Stimulated activated memory B cell treated with anti-CD40 and anti-IgM and Interleukin-4, amounts not matched to agents 10 μg/mL and 1 μg/mL and 100 μg/mL, for 72 hours (primary cell): ENCODE results near the gene NWD2.
"Not testable (repeated sequence)": the region's sequence is repeated elsewhere in the genome, so short reads cannot be mapped to it uniquely, and the experiment has no call there.

Experiments used
- ATAC-seq: fragments of 150-1000 bp; cut with Tn5 transposase; 2 replicates; pipeline ENCODE4 v1.10.0; 2021
- H3K27ac Mint-ChIP-seq: one replicate; pipeline ENCODE4 v1.8.0; 2022; ENCODE audit warnings: mild to moderate bottlenecking, mixed read lengths
- H3K27me3 Mint-ChIP-seq: one replicate; pipeline ENCODE4 v1.8.0; 2022; ENCODE audit warnings: mixed read lengths
- H3K36me3 Mint-ChIP-seq: one replicate; pipeline ENCODE4 v1.8.0; 2022; ENCODE audit warnings: mixed read lengths
- H3K4me1 Mint-ChIP-seq: one replicate; pipeline ENCODE4 v1.8.0; 2022; ENCODE audit warnings: mixed read lengths
- H3K4me3 Mint-ChIP-seq: one replicate; pipeline ENCODE4 v1.8.0; 2022; ENCODE audit warnings: mild to moderate bottlenecking, moderate library complexity, mixed read lengths
- H3K9me3 Mint-ChIP-seq: one replicate; pipeline ENCODE4 v1.8.0; 2022; ENCODE audit warnings: mixed read lengths

The NWD2 gene, protein sequence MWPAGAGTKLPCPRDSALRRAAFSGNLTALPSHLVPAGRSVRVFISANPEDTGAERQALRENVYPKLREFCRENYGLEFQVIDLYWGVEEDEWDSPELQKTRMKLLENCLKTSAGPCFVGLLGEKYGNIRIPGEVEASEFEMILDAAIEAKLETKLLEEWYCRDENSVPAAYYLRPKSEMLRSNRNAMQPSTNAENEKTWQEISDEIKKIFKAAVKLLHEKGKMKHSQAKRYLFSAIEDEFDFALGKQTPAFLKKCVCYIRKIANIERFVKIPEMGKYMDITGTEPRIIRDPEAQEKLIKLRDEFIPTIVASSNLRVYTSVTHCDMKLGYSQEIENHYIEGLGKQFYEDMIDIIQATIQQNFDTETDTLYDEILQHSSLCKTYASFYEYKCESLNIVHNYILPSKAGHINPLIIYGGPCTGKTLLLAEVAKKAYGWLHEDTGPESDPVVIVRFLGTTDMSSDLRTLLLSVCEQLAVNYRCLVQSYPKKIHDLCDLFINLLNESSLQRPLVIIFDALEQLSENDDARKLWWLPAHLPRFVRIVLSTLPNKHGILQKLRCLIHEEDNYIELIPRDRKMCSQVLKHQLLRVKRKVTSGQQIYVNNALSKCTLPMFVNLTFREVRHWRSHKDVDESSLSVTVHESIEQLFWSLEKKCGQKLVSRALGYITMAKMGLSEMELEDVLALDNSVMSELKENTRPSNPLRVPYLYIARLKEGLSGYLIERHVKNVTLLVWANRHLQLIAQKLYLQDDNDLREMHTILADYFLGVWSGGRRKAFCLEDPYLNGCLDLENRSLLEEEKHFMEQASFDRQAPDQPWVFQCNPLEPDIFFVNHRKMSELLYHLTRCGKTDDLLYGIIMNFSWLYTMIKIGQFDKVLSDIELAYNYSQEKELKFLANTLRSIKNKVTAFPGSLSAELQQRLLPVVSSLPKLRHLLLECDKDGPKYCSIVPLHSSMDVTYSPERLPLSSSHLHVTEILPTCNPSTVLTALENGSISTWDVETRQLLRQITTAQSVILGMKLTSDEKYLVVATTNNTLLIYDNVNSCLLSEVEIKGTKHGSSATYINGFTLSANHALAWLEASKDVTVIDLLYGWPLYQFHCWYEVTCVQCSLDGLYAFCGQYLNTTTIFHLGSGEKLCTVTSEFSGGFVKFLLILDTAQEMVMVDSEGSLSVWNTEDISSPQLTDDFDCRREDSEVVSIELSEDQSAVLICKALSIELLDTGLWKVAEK (N-terminal part only)

DNA sequence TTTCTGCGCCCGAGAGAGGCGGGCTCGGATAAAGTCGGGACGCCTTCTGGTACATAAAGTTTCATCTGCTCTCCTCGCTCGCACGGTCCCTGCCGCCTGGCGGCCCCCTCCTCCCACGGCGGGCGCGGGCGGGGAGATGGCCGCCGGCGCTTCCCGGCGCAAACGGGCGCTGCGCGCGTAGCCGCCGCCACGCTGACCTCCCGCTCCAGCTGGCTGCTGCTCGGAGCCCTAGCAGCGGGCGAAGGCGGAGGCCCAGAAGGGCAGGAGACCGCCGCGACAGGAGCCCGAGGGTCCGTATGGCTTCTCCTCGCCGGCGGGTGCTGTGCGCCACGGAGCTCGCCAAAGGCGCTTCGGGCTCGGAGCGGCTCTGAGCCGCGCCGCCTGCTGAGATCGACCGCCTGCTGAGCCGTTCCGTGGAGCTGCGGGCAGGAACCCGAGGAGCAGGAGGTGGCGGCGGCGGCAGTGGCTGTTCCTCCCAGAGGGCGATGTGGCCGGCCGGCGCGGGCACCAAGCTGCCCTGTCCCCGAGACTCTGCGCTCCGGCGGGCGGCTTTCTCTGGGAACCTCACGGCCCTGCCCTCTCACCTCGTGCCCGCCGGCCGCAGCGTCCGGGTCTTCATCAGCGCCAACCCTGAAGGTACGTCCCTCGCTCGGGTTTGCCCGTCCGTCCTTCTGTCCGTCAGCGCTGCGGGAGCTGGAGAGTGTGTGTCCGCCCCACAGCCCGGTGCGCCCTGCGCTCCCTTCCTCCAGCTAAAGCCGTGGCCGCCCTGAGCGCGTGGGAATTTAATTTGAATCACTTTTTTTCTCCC, at the start of gene NWD2:
Gene NWD2, plus strand, starts transcription at position 161 of the 808 bp plus-strand sequence. Its CDS starts 325 bp downstream, at position 486.
- no peak for ATAC-seq
- Mint-ChIP-seq H3K36me3 (no peaks in the 10 kb centered on the region), H3K4me3 (no peak within 1 kb of the TSS), H3K27me3 (peaks cover 45% of the 10 kb centered on the region), H3K27ac (no peak within 1 kb of the TSS), H3K9me3 (no peaks in the 10 kb centered on the region), H3K4me1 (no peaks in the 10 kb centered on the region)

GRCh38 chr4:37197899-37198298, 46.6 kb upstream of the NWD2 start:
- ATAC-seq, result no peak
- H3K27me3 Mint-ChIP-seq, result no peaks in the 10 kb centered on the region
- no peaks in the 10 kb centered on the region for H3K9me3 Mint-ChIP-seq
- no peaks in the 10 kb centered on the region for H3K4me1 Mint-ChIP-seq
- H3K4me3 Mint-ChIP-seq, result no peak overlapping the region
- no peaks in the 10 kb centered on the region for H3K36me3 Mint-ChIP-seq
- no peak overlapping the region for H3K27ac Mint-ChIP-seq

DNA sequence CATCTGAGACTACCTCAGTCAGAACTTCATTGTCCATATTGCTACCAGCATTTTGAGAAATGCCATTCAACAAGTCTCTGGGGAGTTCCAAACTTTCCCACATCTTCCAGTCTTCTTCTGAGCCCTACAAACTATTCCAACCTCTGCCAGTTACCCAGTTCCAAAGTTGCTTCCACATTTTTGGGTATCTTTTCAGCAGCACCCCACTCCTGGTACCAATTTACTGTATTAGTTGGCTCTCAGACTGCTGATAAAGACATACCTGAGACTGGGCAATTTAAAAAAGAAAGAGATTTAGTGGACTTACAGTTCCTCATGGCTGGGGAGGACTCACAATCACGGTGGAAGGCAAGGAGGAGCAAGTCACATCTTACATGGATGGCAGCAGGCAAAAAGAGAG, 39.8 kb upstream of the NWD2 start:
- ATAC-seq, H3K4me3 Mint-ChIP-seq, H3K27me3 Mint-ChIP-seq, H3K36me3 Mint-ChIP-seq, H3K27ac Mint-ChIP-seq, H3K4me1 Mint-ChIP-seq, H3K9me3 Mint-ChIP-seq: not testable (repeated sequence)

- no peak overlapping the region for H3K4me3 Mint-ChIP-seq
- H3K9me3 Mint-ChIP-seq, result peaks cover 5% of the 10 kb centered on the region
- no peaks in the 10 kb centered on the region for H3K36me3 Mint-ChIP-seq
- no peaks in the 10 kb centered on the region for H3K27me3 Mint-ChIP-seq
- no peak overlapping the region for H3K27ac Mint-ChIP-seq
- ATAC-seq, result no peak
- H3K4me1 Mint-ChIP-seq, result no peaks in the 10 kb centered on the region
These were observed 28.3 kb upstream of the NWD2 start for GRCh38 chr4:37216209-37216608.

GRCh38 chr4:37219242-37219641, 25.3 kb upstream of the NWD2 start:
- Mint-ChIP-seq H3K9me3 (no peaks in the 10 kb centered on the region), H3K4me3 (no peak overlapping the region), H3K27me3 (no peaks in the 10 kb centered on the region), H3K4me1 (no peaks in the 10 kb centered on the region), H3K27ac (no peak overlapping the region), H3K36me3 (no peaks in the 10 kb centered on the region)
- ATAC-seq, result no peak

GRCh38 chr4:37219990-37220389, 24.6 kb upstream of the NWD2 start:
- no peaks in the 10 kb centered on the region for H3K36me3 Mint-ChIP-seq
- ATAC-seq, result no peak
- H3K9me3 Mint-ChIP-seq, result no peaks in the 10 kb centered on the region
- no peaks in the 10 kb centered on the region for H3K27me3 Mint-ChIP-seq
- no peaks in the 10 kb centered on the region for H3K4me1 Mint-ChIP-seq
- no peak overlapping the region for H3K4me3 Mint-ChIP-seq
- no peak overlapping the region for H3K27ac Mint-ChIP-seq

GRCh38 chr4:37220685-37221084, 23.9 kb upstream of the NWD2 start:
- no peaks in the 10 kb centered on the region for H3K4me1 Mint-ChIP-seq
- H3K36me3 Mint-ChIP-seq, result no peaks in the 10 kb centered on the region
- H3K9me3 Mint-ChIP-seq, result no peaks in the 10 kb centered on the region
- ATAC-seq, result no peak
- no peak overlapping the region for H3K4me3 Mint-ChIP-seq
- no peaks in the 10 kb centered on the region for H3K27me3 Mint-ChIP-seq
- no peak overlapping the region for H3K27ac Mint-ChIP-seq

DNA sequence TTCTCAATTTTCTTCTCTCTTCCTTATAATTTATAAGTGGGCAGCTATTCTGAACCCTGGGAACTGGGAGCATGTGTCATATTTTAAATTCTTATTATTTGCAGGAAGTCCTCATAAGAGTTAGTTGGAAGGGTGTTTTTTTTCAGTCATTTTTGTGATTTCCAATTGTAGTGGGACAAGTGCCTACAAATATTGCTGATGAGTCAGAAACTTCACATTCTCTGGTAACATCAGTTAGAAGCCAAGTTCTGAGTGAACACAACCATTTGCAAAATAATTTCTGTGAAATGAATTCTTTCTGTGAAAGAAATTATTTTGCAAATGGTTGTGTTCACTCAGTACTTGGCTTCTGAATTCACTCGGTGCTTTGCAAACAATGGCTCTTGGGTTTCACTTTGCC, 20.8 kb upstream of the NWD2 start:
- ATAC-seq, result no peak
- H3K4me3 Mint-ChIP-seq, result no peak overlapping the region
- no peaks in the 10 kb centered on the region for H3K4me1 Mint-ChIP-seq

GRCh38 chr4:37224854-37225253, 19.7 kb upstream of the NWD2 start:
- Mint-ChIP-seq H3K9me3 (no peaks in the 10 kb centered on the region), H3K27ac (no peak overlapping the region), H3K27me3 (no peaks in the 10 kb centered on the region), H3K36me3 (no peaks in the 10 kb centered on the region), H3K4me1 (no peaks in the 10 kb centered on the region), H3K4me3 (no peak overlapping the region)
- no peak for ATAC-seq

More for the DNA sequence above, 20.8 kb upstream of the NWD2 start:
- Mint-ChIP-seq H3K27me3 (no peaks in the 10 kb centered on the region), H3K9me3 (no peaks in the 10 kb centered on the region), H3K36me3 (no peaks in the 10 kb centered on the region), H3K27ac (no peak overlapping the region)

DNA sequence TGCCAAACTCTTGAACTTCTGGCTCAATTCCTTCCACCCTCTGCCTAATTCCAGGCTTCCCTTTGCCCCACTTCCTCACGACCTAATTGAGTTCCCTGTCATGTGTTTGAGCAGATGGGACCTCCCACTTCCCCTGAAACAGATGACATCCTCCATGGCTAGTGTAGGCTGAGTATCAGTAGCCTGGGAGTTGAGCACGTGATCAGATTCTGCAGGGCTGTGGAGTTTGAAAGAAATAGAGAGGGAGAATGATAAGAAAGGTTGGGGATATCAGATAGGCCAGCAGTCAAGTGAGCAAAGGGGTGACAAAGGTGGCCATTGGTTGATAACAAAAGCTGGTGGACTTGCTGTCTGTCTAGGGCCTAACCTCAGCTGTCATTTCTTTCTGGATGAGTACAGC, 18.8 kb upstream of the NWD2 start:
- no peak for ATAC-seq
- Mint-ChIP-seq H3K36me3 (no peaks in the 10 kb centered on the region), H3K9me3 (no peaks in the 10 kb centered on the region), H3K4me3 (no peak overlapping the region), H3K27ac (no peak overlapping the region), H3K27me3 (no peaks in the 10 kb centered on the region), H3K4me1 (no peaks in the 10 kb centered on the region)

GRCh38 chr4:37232315-37232714, 12.2 kb upstream of the NWD2 start:
- H3K27ac Mint-ChIP-seq, result no peak overlapping the region
- ATAC-seq, result no peak
- H3K4me1 Mint-ChIP-seq, result no peaks in the 10 kb centered on the region
- H3K4me3 Mint-ChIP-seq, result no peak overlapping the region
- H3K36me3 Mint-ChIP-seq, result no peaks in the 10 kb centered on the region
- H3K9me3 Mint-ChIP-seq, result peaks cover 2% of the 10 kb centered on the region
- H3K27me3 Mint-ChIP-seq, result no peaks in the 10 kb centered on the region

DNA sequence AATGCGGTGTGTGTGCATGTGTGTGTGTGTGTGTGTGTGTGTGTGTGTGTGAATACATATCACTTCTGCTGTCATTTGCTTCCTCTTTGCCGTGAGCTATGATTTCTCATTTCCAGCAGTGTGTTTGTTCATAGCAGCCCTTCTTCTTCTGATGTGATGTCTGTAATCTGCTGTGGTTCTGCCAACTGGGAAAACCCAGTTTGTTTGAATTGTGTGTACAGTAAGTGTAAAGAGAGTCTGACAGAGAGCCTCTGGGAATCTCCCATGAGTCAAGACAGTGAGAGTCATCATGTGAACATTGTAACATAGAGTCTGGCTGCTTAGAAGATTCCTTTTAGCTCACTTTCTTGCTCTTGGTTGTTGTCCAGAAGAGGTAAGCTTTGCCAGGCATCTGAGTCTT, 8.4 kb upstream of the NWD2 start:
- H3K36me3 Mint-ChIP-seq, result no peaks in the 10 kb centered on the region
- no peak overlapping the region for H3K27ac Mint-ChIP-seq
- ATAC-seq, result no peak
- no peak overlapping the region for H3K4me3 Mint-ChIP-seq
- no peaks in the 10 kb centered on the region for H3K4me1 Mint-ChIP-seq
- no peaks in the 10 kb centered on the region for H3K27me3 Mint-ChIP-seq
- H3K9me3 Mint-ChIP-seq, result peaks cover 2% of the 10 kb centered on the region

GRCh38 chr4:37241647-37242046, 2.9 kb upstream of the NWD2 start:
- Mint-ChIP-seq H3K4me3 (no peak overlapping the region), H3K9me3 (no peaks in the 10 kb centered on the region), H3K36me3 (no peaks in the 10 kb centered on the region), H3K4me1 (no peaks in the 10 kb centered on the region), H3K27ac (no peak overlapping the region), H3K27me3 (peaks cover 42% of the 10 kb centered on the region)
- ATAC-seq, result no peak

DNA sequence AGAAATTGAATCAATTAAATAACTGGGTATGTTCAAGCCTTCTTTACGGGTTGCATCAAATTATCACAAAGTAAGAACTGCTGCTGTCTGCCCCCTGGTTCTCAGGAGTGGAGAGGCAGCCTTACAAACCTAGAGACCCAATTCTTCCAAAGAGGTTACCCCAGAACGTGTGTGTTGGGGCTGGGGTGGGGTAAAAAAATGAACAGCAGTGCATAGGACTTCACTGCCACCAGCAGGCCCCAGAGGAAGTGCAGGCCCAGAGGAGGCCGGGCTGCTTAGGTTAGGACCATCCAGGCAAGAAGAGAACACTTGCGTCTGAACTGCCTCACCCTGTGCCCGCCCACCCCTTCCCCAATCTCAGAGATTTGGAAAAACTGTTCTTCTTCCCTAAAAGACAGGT, 1.5 kb upstream of the NWD2 start:
- no peak overlapping the region for H3K27ac Mint-ChIP-seq
- no peak for ATAC-seq
- H3K9me3 Mint-ChIP-seq, result no peaks in the 10 kb centered on the region
- H3K27me3 Mint-ChIP-seq, result peaks cover 45% of the 10 kb centered on the region
- H3K4me3 Mint-ChIP-seq, result no peak overlapping the region
- H3K4me1 Mint-ChIP-seq, result no peaks in the 10 kb centered on the region
- no peaks in the 10 kb centered on the region for H3K36me3 Mint-ChIP-seq
